Mesendoderm (in vitro differentiated cells): ENCODE results near the gene GADL1.

ENCODE experiments used
- DNase-seq: peaks from one replicate; pipeline ENCODE4 v3.0.0; 2013
- H2AK5ac ChIP-seq: 2 replicates; pipeline ENCODE4 v1.6.1; 2013; ENCODE audit warnings: low read length, inconsistent platforms
- H2BK120ac ChIP-seq: 2 replicates; pipeline ENCODE4 v1.6.1; 2013; ENCODE audit warnings: low read depth, mild to moderate bottlenecking, low read length, moderate library complexity, mixed read lengths
- H2BK15ac ChIP-seq: replicated peaks from 2 replicates; pipeline ENCODE4 v1.6.1; 2013; ENCODE audit warnings: low read depth, mild to moderate bottlenecking, moderate library complexity
- H2BK5ac ChIP-seq: 2 replicates; pipeline ENCODE4 v1.6.1; 2013; ENCODE audit warnings: low read length, inconsistent platforms
- H3K18ac ChIP-seq: 2 replicates; pipeline ENCODE4 v1.6.1; 2013; ENCODE audit warnings: mild to moderate bottlenecking, low read length, mixed read lengths
- H3K23ac ChIP-seq: one replicate; pipeline ENCODE4 v1.6.1; 2013; ENCODE audit warnings: low read length
- H3K27ac ChIP-seq: 2 replicates; pipeline ENCODE4 v1.5.1; 2013; ENCODE audit warnings: low read depth, mild to moderate bottlenecking, inconsistent platforms, low read length, moderate library complexity
- H3K27me3 ChIP-seq: 2 replicates; pipeline ENCODE4 v1.6.1; 2013; ENCODE audit warnings: low read length, control low read depth, mild to moderate bottlenecking, inconsistent platforms; ENCODE audit not compliant: insufficient read depth, poor library complexity
- H3K36me3 ChIP-seq: 2 replicates; pipeline ENCODE4 v1.6.1; 2013; ENCODE audit warnings: low read length, inconsistent platforms; ENCODE audit not compliant: control insufficient read depth, insufficient read depth
- H3K4ac ChIP-seq: one replicate; pipeline ENCODE4 v1.6.1; 2013; ENCODE audit warnings: low read depth, mild to moderate bottlenecking, low read length, moderate library complexity
- H3K4me1 ChIP-seq: 2 replicates; pipeline ENCODE4 v1.6.1; 2013; ENCODE audit warnings: low read depth, low read length, inconsistent platforms; ENCODE audit not compliant: control insufficient read depth
- H3K4me2 ChIP-seq: 2 replicates; pipeline ENCODE4 v1.6.1; 2013; ENCODE audit warnings: low read length
- H3K4me3 ChIP-seq: 2 replicates; pipeline ENCODE4 v1.5.1; 2013; ENCODE audit warnings: mild to moderate bottlenecking, low read length
- H3K56ac ChIP-seq: one replicate; pipeline ENCODE4 v1.6.1; 2013; ENCODE audit warnings: low read length
- H3K79me1 ChIP-seq: 2 replicates; pipeline ENCODE4 v1.6.1; 2013; ENCODE audit warnings: low read length, inconsistent platforms
- H3K79me2 ChIP-seq: 2 replicates; pipeline ENCODE4 v1.6.1; 2013; ENCODE audit warnings: mild to moderate bottlenecking, low read length; ENCODE audit not compliant: control insufficient read depth, insufficient read depth
- H3K9ac ChIP-seq: 2 replicates; pipeline ENCODE4 v1.6.1; 2013; ENCODE audit warnings: low read length, inconsistent platforms
- H4K5ac ChIP-seq: one replicate; pipeline ENCODE4 v1.6.1; 2013; ENCODE audit warnings: low read length
- H4K8ac ChIP-seq: one replicate; pipeline ENCODE4 v1.6.1; 2013; ENCODE audit warnings: low read depth, mild to moderate bottlenecking, control low read depth, low read length, moderate library complexity
- WGBS: extraction: QIAGEN DNeasy Blood & Tissue Kit; methylation state at CpG from one replicate; pipeline ENCODE4 v1.1.7; 2013; ENCODE audit warnings: low lambda C conversion rate, missing lambda C conversion rate; ENCODE audit not compliant: insufficient coverage; ENCODE audit errors: extremely low coverage; 5-methylcytosine and 5-hydroxymethylcytosine counted together

The GADL1 gene

GRCh38 chr3:30747771-30748281 is 146.6 kb downstream of the GADL1 start:
- Histone ChIP-seq H2AK5ac (no peak overlapping the region), H3K36me3 (no peaks in the 10 kb centered on the region), H3K4me3 (no peak overlapping the region), H2BK120ac (no peak overlapping the region), H3K4me2 (no peak overlapping the region), H3K23ac (no peak overlapping the region), H3K27ac (no peak overlapping the region), H4K5ac (no peak overlapping the region), H3K27me3 (no peaks in the 10 kb centered on the region), H3K4me1 (no peaks in the 10 kb centered on the region), H3K79me2 (no peaks in the 10 kb centered on the region), H2BK15ac (no peak overlapping the region), H2BK5ac (no peak overlapping the region), H3K56ac (no peak overlapping the region), H3K9ac (no peak overlapping the region), H3K4ac (no peak overlapping the region), H4K8ac (no peak overlapping the region), H3K18ac (no peak overlapping the region), H3K79me1 (no peaks in the 10 kb centered on the region)
- DNase-seq: peak; percentile 61
- no CpG with 5 or more reads among the region's 4 CpGs for WGBS

- Histone ChIP-seq H3K23ac (no peak overlapping the region), H3K79me1 (no peaks in the 10 kb centered on the region), H2BK5ac (no peak overlapping the region), H3K4me3 (no peak overlapping the region), H3K4me2 (no peak overlapping the region), H3K18ac (no peak overlapping the region), H2BK15ac (no peak overlapping the region), H3K4ac (no peak overlapping the region), H3K27me3 (no peaks in the 10 kb centered on the region), H4K5ac (no peak overlapping the region), H3K9ac (no peak overlapping the region), H3K27ac (no peak overlapping the region), H3K79me2 (no peaks in the 10 kb centered on the region), H3K56ac (no peak overlapping the region), H4K8ac (no peak overlapping the region), H2BK120ac (no peak overlapping the region), H2AK5ac (no peak overlapping the region), H3K4me1 (no peaks in the 10 kb centered on the region), H3K36me3 (no peaks in the 10 kb centered on the region)
- no peak for DNase-seq
Observed at GRCh38 chr3:30743641-30744317, 150.7 kb downstream of the GADL1 start.

- Histone ChIP-seq H3K4me2 (no peak overlapping the region), H4K8ac (no peak overlapping the region), H3K56ac (no peak overlapping the region), H3K79me2 (no peaks in the 10 kb centered on the region), H4K5ac (no peak overlapping the region), H3K18ac (no peak overlapping the region), H3K36me3 (no peaks in the 10 kb centered on the region), H3K27ac (no peak overlapping the region), H2BK120ac (no peak overlapping the region), H3K4me1 (no peaks in the 10 kb centered on the region), H3K27me3 (no peaks in the 10 kb centered on the region), H3K4me3 (no peak overlapping the region), H2BK15ac (no peak overlapping the region), H3K23ac (no peak overlapping the region), H3K9ac (no peak overlapping the region), H2AK5ac (no peak overlapping the region), H2BK5ac (no peak overlapping the region), H3K79me1 (no peaks in the 10 kb centered on the region), H3K4ac (no peak overlapping the region)
- DNase-seq: no peak
- no CpG with 5 or more reads among the region's 4 CpGs for WGBS
Observed at GRCh38 chr3:30742796-30743619, 151.5 kb downstream of the GADL1 start.

- H2AK5ac ChIP-seq: no peak overlapping the region
- H3K4me2 ChIP-seq: no peak overlapping the region
- H3K4me1 ChIP-seq: no peaks in the 10 kb centered on the region
- no peak overlapping the region for H3K4me3 ChIP-seq
- no peak for DNase-seq
- H3K18ac ChIP-seq: no peak overlapping the region
- H3K23ac ChIP-seq: no peak overlapping the region
- no peak overlapping the region for H4K5ac ChIP-seq
- no CpG with 5 or more reads among the region's 2 CpGs for WGBS
- H4K8ac ChIP-seq: no peak overlapping the region
- H3K56ac ChIP-seq: no peak overlapping the region
- H2BK5ac ChIP-seq: no peak overlapping the region
- H3K27ac ChIP-seq: no peak overlapping the region
- H3K27me3 ChIP-seq: no peaks in the 10 kb centered on the region
- no peak overlapping the region for H2BK120ac ChIP-seq
- no peaks in the 10 kb centered on the region for H3K79me2 ChIP-seq
- H2BK15ac ChIP-seq: no peak overlapping the region
- H3K4ac ChIP-seq: no peak overlapping the region
- no peaks in the 10 kb centered on the region for H3K79me1 ChIP-seq
- no peak overlapping the region for H3K9ac ChIP-seq
- H3K36me3 ChIP-seq: no peaks in the 10 kb centered on the region
Observed at GRCh38 chr3:30741889-30742288, 152.6 kb downstream of the GADL1 start.

GRCh38 chr3:30738605-30739004 is 155.9 kb downstream of the GADL1 start:
- Histone ChIP-seq H3K18ac (no peak overlapping the region), H2BK5ac (no peak overlapping the region), H3K27me3 (no peaks in the 10 kb centered on the region)

More at GRCh38 chr3:30738605-30739004, 155.9 kb downstream of the GADL1 start:
- no peak overlapping the region for H2BK120ac ChIP-seq
- H4K5ac ChIP-seq: no peak overlapping the region
- H3K56ac ChIP-seq: no peak overlapping the region
- no peak overlapping the region for H3K27ac ChIP-seq
- no peak overlapping the region for H2AK5ac ChIP-seq
- H3K23ac ChIP-seq: no peak overlapping the region
- no peak overlapping the region for H4K8ac ChIP-seq
- H3K79me2 ChIP-seq: no peaks in the 10 kb centered on the region
- DNase-seq: no peak
- no peak overlapping the region for H2BK15ac ChIP-seq
- no peak overlapping the region for H3K4me2 ChIP-seq
- H3K79me1 ChIP-seq: no peaks in the 10 kb centered on the region
- H3K4me1 ChIP-seq: no peaks in the 10 kb centered on the region
- no peaks in the 10 kb centered on the region for H3K36me3 ChIP-seq
- H3K9ac ChIP-seq: no peak overlapping the region
- WGBS: no CpG with 5 or more reads among the region's 3 CpGs
- no peak overlapping the region for H3K4me3 ChIP-seq
- no peak overlapping the region for H3K4ac ChIP-seq
